GM12878 (cell line): ENCODE measurements around the gene SORBS1. TPM values are rescaled to one million over a fixed set of nuclear protein-coding genes. Genes with fewer than 3 reads are reported as not detected.

ENCODE experiments used
- ATAC-seq: fragments of 200-7000 bp; cut with Tn5 transposase; 3 replicates; pipeline ENCODE4 v1.9.1; 2020; ENCODE audit warnings: mild to moderate bottlenecking, moderate library complexity
- BruUV-seq: library from RNA; stranded (reverse); fragments of 400-500 nt; replicated peaks from 2 replicates; lab custom pipeline; 2021; lab: Mats Ljungman, UMichigan
- CTCF ChIA-PET: fragments of 300-600 bp; sonication (Branson Sonifier 250); formaldehyde crosslinking; extraction: SDS; loops from one replicate; lab custom pipeline; 2021; ENCODE audit warnings: inconsistent platforms; lab: Yijun Ruan, JAX
- POLR2A ChIA-PET: fragments of 350-600 bp; formaldehyde crosslinking; extraction: SDS; loops from one replicate; lab custom pipeline; 2021; ENCODE audit warnings: inconsistent platforms; lab: Charles Lee
- RAD21 ChIA-PET: fragments of 300-600 bp; sonication (Branson Sonifier 250); formaldehyde crosslinking; loops from one replicate; lab custom pipeline; 2023; ENCODE audit warnings: antibody characterized with exemption; ENCODE audit not compliant: unreplicated experiment; lab: Charles Lee
- SMC1A ChIA-PET: fragments of 300-600 bp; sonication (Branson Sonifier 250); formaldehyde crosslinking; loops from one replicate; lab custom pipeline; 2023; ENCODE audit not compliant: unreplicated experiment, uncharacterized antibody; lab: Charles Lee
- DNase-seq: peaks from one replicate; pipeline ENCODE4 v3.0.0-alpha.2; 2011; ENCODE audit warnings: low read depth, low spot score
- FAIRE-seq: peaks from 3 replicates; lab custom pipeline; 2011; peaks lifted over from hg19 to GRCh38; lab: Jason Lieb, UNC
- H2AFZ ChIP-seq: 2 replicates; pipeline ENCODE4 v1.6.0; 2011; ENCODE audit warnings: low read depth, low read length, control low read depth; ENCODE audit not compliant: control insufficient read depth
- H3K27ac ChIP-seq: 2 replicates; pipeline ENCODE4 v1.5.1; 2011; ENCODE audit warnings: control low read depth; ENCODE audit not compliant: control insufficient read depth, insufficient read depth
- H3K27me3 ChIP-seq, 2 experiments: replicated peaks in 1 of 2; 2 replicates each; pipeline versions ENCODE4 v1.6.0 to v1.6.1; 2011; ENCODE audit warnings: low read length in 1 of 2; ENCODE audit not compliant: control insufficient read depth in 2 of 2, insufficient read depth in 2 of 2
- H3K36me3 ChIP-seq, 2 experiments: 2 replicates each; pipeline ENCODE4 v1.5.1; 2011; ENCODE audit warnings: low read length in 1 of 2; ENCODE audit not compliant: control insufficient read depth in 2 of 2, insufficient read depth in 2 of 2
- H3K4me1 ChIP-seq: 2 replicates; pipeline ENCODE4 v1.6.1; 2011; ENCODE audit warnings: mild to moderate bottlenecking, low read length, moderate library complexity, mixed read lengths; ENCODE audit not compliant: control insufficient read depth, insufficient read depth
- H3K4me2 ChIP-seq: 2 replicates; pipeline ENCODE4 v1.6.0; 2011; ENCODE audit warnings: control low read depth; ENCODE audit not compliant: control insufficient read depth, insufficient read depth
- H3K4me3 ChIP-seq: fragments of 200-600 bp; sonication (generic); 2 replicates; pipeline ENCODE4 v1.5.1; 2016
- H3K79me2 ChIP-seq: 2 replicates; pipeline ENCODE4 v1.6.0; 2011; ENCODE audit warnings: low read length; ENCODE audit not compliant: control insufficient read depth, insufficient read depth
- H3K9ac ChIP-seq: 2 replicates; pipeline ENCODE4 v1.8.0; 2011; ENCODE audit warnings: low read length, control low read depth, mixed read lengths; ENCODE audit not compliant: control insufficient read depth, insufficient read depth
- H3K9me3 ChIP-seq: replicated peaks from 3 replicates; pipeline ENCODE4 v1.5.1; 2011; ENCODE audit warnings: mild to moderate bottlenecking, low read length; ENCODE audit not compliant: control insufficient read depth, insufficient read depth
- H4K20me1 ChIP-seq: 2 replicates; pipeline ENCODE4 v1.6.0; 2011; ENCODE audit not compliant: control insufficient read depth, insufficient read depth
- ATF7 ChIP-seq: fragments of 450-650 bp; IDR thresholded peaks from 2 replicates; pipeline ENCODE4 v1.6.1; 2016; ENCODE audit warnings: low read depth, mild to moderate bottlenecking
- MAX ChIP-seq: IDR thresholded peaks from 2 replicates; pipeline ENCODE4 v1.6.1; 2012; ENCODE audit warnings: low read depth, low read length, improper control_type of control experiment
- NKRF ChIP-seq: fragments of 450-650 bp; conservative IDR thresholded peaks from 2 replicates; pipeline ENCODE4 v1.6.1; 2017; ENCODE audit warnings: mild to moderate bottlenecking, moderate library complexity
- POLR2AphosphoS5 ChIP-seq: IDR thresholded peaks from 2 replicates; pipeline ENCODE4 v1.6.1; 2011; ENCODE audit warnings: mild to moderate bottlenecking, low read length, inconsistent platforms
- TAF1 ChIP-seq: IDR thresholded peaks from 2 replicates; pipeline ENCODE4 v1.6.1; 2011; ENCODE audit warnings: mild to moderate bottlenecking, low read depth, low read length, borderline replicate concordance
- WRNIP1 ChIP-seq: IDR thresholded peaks from 2 replicates; pipeline ENCODE4 v1.6.1; 2011; ENCODE audit warnings: low read depth, low read length, improper control_type of control experiment, borderline replicate concordance
- WGBS: methylation state at CpG from one replicate; pipeline ENCODE4 v1.1.6; 2016; ENCODE audit warnings: low lambda C conversion rate; ENCODE audit not compliant: insufficient replicate concordance, insufficient coverage; ENCODE audit errors: missing lambda C conversion rate; 5-methylcytosine and 5-hydroxymethylcytosine counted together
- in situ Hi-C: fragments of 300-500 bp; cut with MboI; formaldehyde crosslinking; loops from 9 replicates; pipeline ENCODE4 v1.14.3; 2018; ENCODE audit warnings: mixed read lengths
- intact Hi-C: fragments of 100-400 bp; cut with micrococcal nuclease; formaldehyde crosslinking; loops from one replicate; pipeline ENCODE4 v1.14.2; 2022; ENCODE audit not compliant: unreplicated experiment
- polyA plus RNA-seq, 11 experiments: library from polyadenylated mRNA; depleted of rRNA in 4 of 11; unstranded in 6 of 11; stranded (reverse) in 5 of 11; fragments of >200 nt; fragmentation: Nextera tagmentation in 4 of 11; fragmentation: Illumina TruSeq in 1 of 11; extraction: Ambion mirVana in 4 of 11; extraction: Trizol in 1 of 11; gene quantifications; 1 replicate in 1 of 11; 2 replicates in 10 of 11; pipeline versions ENCODE4 v1.2.1 to v1.2.3, GENCODE V29; 2011 to 2016; ENCODE audit warnings: inconsistent platforms in 2 of 11, missing spikeins in 2 of 11, low read depth in 1 of 11
- total RNA-seq, 4 experiments: library from RNA; depleted of rRNA in 3 of 4; stranded (reverse); fragments of >200 nt in 3 of 4; fragmentation: Illumina TruSeq in 1 of 4; extraction: Trizol in 1 of 4; gene quantifications; 2 replicates each; pipeline versions ENCODE4 v1.2.1 to v1.2.3, GENCODE V29; 2013 to 2021
- TF ChIP-seq, protein P1 (sequence below): fragments of 450-650 bp; formaldehyde crosslinking; IDR thresholded peaks from 2 replicates; pipeline ENCODE4 v1.4.0; 2022; ENCODE audit warnings: mild to moderate bottlenecking, moderate library complexity
- TF ChIP-seq, protein P2 (sequence below): fragments of 450-650 bp; IDR thresholded peaks from 2 replicates; pipeline ENCODE4 v1.6.1; 2014; ENCODE audit warnings: mild to moderate bottlenecking
- TF ChIP-seq, protein P3 (sequence below): fragments of 450-650 bp; IDR thresholded peaks from 2 replicates; pipeline ENCODE4 v1.6.1; 2018; ENCODE audit warnings: mild to moderate bottlenecking, low read depth, moderate library complexity; ENCODE audit not compliant: partially characterized antibody

Gene SORBS1
- total and polyA plus RNA-seq, 10 of the 15 experiments (the other 5 are each of a cell fraction or from before 2014, with no cell fraction given): 0.13 to 0.75 (median 0.39) TPM

GRCh38 chr10:95435548-95436279, 125.5 kb downstream of the SORBS1 start:
- ChIA-PET SMC1A (interaction anchor here (1.0 kb wide), 1 partner anchor 61 kb away, joined by 4 read pairs; no protein-coding TSS in a partner anchor), CTCF (interaction anchor here (6.6 to 6.9 kb wide), 2 partner anchors 7 to 60 kb away, joined by 126 to 147 read pairs; no protein-coding TSS in a partner anchor), POLR2A (no interaction called here), RAD21 (no interaction called here)
- Histone ChIP-seq H3K27ac (no peak overlapping the region), H3K4me3 (no peak overlapping the region), H3K79me2 (no peaks in the 10 kb centered on the region), H4K20me1 (no peaks in the 10 kb centered on the region), H3K36me3 (no peaks in the 10 kb centered on the region), H3K9ac (no peak overlapping the region), H3K4me2 (no peak overlapping the region), H3K4me1 (peaks cover 4% of the 10 kb centered on the region), H3K27me3 (peaks cover 0 to 3% of the 10 kb centered on the region in 2 experiments; a peak in 1 of 4 replicates), H3K9me3 (no peaks in the 10 kb centered on the region), H2AFZ (no peak overlapping the region)
- in situ Hi-C loops: no loop called here
- no peak for FAIRE-seq
- no peak for ATAC-seq
- 41% methylated on average over 12 of the region's 13 CpGs for WGBS
- DNase-seq: no peak
- no TSS peak for BruUV-seq
- intact Hi-C loops: no loop called here
- no peak for TF ChIP-seq MAX
- TF ChIP-seq NKRF: no peak
- no peak for TF ChIP-seq WRNIP1
- TF ChIP-seq, protein P1, sequence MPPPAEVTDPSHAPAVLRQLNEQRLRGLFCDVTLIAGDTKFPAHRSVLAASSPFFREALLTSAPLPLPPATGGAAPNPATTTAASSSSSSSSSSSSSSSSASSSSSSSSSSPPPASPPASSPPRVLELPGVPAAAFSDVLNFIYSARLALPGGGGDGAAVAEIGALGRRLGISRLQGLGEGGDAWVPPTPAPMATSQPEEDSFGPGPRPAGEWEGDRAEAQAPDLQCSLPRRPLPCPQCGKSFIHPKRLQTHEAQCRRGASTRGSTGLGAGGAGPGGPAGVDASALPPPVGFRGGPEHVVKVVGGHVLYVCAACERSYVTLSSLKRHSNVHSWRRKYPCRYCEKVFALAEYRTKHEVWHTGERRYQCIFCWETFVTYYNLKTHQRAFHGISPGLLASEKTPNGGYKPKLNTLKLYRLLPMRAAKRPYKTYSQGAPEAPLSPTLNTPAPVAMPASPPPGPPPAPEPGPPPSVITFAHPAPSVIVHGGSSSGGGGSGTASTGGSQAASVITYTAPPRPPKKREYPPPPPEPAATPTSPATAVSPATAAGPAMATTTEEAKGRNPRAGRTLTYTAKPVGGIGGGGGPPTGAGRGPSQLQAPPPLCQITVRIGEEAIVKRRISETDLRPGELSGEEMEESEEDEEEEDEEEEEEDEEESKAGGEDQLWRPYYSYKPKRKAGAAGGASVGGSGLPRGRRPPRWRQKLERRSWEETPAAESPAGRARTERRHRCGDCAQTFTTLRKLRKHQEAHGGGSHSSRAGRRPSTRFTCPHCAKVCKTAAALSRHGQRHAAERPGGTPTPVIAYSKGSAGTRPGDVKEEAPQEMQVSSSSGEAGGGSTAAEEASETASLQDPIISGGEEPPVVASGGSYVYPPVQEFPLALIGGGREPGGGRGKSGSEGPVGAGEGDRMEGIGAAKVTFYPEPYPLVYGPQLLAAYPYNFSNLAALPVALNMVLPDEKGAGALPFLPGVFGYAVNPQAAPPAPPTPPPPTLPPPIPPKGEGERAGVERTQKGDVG: no peak
- TF ChIP-seq ATF7: no peak
- TF ChIP-seq, protein P2, sequence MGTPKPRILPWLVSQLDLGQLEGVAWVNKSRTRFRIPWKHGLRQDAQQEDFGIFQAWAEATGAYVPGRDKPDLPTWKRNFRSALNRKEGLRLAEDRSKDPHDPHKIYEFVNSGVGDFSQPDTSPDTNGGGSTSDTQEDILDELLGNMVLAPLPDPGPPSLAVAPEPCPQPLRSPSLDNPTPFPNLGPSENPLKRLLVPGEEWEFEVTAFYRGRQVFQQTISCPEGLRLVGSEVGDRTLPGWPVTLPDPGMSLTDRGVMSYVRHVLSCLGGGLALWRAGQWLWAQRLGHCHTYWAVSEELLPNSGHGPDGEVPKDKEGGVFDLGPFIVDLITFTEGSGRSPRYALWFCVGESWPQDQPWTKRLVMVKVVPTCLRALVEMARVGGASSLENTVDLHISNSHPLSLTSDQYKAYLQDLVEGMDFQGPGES: no peak
- no peak for TF ChIP-seq TAF1
- TF ChIP-seq, protein P3, sequence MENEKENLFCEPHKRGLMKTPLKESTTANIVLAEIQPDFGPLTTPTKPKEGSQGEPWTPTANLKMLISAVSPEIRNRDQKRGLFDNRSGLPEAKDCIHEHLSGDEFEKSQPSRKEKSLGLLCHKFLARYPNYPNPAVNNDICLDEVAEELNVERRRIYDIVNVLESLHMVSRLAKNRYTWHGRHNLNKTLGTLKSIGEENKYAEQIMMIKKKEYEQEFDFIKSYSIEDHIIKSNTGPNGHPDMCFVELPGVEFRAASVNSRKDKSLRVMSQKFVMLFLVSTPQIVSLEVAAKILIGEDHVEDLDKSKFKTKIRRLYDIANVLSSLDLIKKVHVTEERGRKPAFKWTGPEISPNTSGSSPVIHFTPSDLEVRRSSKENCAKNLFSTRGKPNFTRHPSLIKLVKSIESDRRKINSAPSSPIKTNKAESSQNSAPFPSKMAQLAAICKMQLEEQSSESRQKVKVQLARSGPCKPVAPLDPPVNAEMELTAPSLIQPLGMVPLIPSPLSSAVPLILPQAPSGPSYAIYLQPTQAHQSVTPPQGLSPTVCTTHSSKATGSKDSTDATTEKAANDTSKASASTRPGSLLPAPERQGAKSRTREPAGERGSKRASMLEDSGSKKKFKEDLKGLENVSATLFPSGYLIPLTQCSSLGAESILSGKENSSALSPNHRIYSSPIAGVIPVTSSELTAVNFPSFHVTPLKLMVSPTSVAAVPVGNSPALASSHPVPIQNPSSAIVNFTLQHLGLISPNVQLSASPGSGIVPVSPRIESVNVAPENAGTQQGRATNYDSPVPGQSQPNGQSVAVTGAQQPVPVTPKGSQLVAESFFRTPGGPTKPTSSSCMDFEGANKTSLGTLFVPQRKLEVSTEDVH: no peak
- no peak for TF ChIP-seq POLR2AphosphoS5
